IMR-90 (cell line): ENCODE measurements around the gene GNAT3. TPM values are rescaled to one million over a fixed set of nuclear protein-coding genes. Genes with fewer than 3 reads are reported as not detected.

Experiments
- ATAC-seq: fragments of 200-7000 bp; cut with Tn5 transposase; 2 replicates; pipeline ENCODE4 v1.9.1; 2020; ENCODE audit warnings: low read depth, mild to moderate bottlenecking, moderate library complexity
- BruUV-seq: library from RNA; stranded (reverse); fragments of 400-500 nt; replicated peaks from 2 replicates; lab custom pipeline; 2021; lab: Mats Ljungman, UMichigan
- CTCF ChIA-PET: fragments of 300-600 bp; formaldehyde crosslinking; extraction: SDS; loops from one replicate; lab custom pipeline; 2021; ENCODE audit warnings: antibody characterized with exemption; lab: Yijun Ruan, JAX
- POLR2A ChIA-PET: fragments of 300-600 bp; sonication (Branson Sonifier 250); formaldehyde crosslinking; loops from one replicate; lab custom pipeline; 2022; ENCODE audit warnings: antibody characterized with exemption; ENCODE audit not compliant: unreplicated experiment; lab: Charles Lee
- DNase-seq: peaks from one replicate; pipeline ENCODE4 v3.0.0; 2013
- H2AFZ ChIP-seq: replicated peaks from 2 replicates; pipeline ENCODE3; 2013; ENCODE audit warnings: low read length, mild to moderate bottlenecking; ENCODE audit not compliant: poor library complexity
- H2AK5ac ChIP-seq: 2 replicates; pipeline ENCODE4 v1.6.1; 2013; ENCODE audit warnings: low read depth, low read length, inconsistent platforms
- H2AK9ac ChIP-seq: replicated peaks from 2 replicates; pipeline ENCODE3; 2013; ENCODE audit warnings: mild to moderate bottlenecking, low read depth, low read length, moderate library complexity; ENCODE audit not compliant: poor library complexity
- H2BK120ac ChIP-seq: 2 replicates; pipeline ENCODE4 v1.6.1; 2013; ENCODE audit warnings: low read depth, low read length, inconsistent platforms
- H2BK15ac ChIP-seq: 3 replicates; pipeline ENCODE4 v1.6.1; 2013; ENCODE audit warnings: low read depth, low read length, inconsistent platforms
- H2BK20ac ChIP-seq: 2 replicates; pipeline ENCODE4 v1.6.1; 2013; ENCODE audit warnings: low read depth, mild to moderate bottlenecking, inconsistent platforms, low read length, moderate library complexity
- H2BK5ac ChIP-seq: 2 replicates; pipeline ENCODE4 v1.6.1; 2013; ENCODE audit warnings: mild to moderate bottlenecking, low read depth, low read length, inconsistent platforms; ENCODE audit not compliant: poor library complexity, severe bottlenecking
- H3K14ac ChIP-seq: replicated peaks from 2 replicates; pipeline ENCODE4 v1.6.1; 2013; ENCODE audit warnings: low read depth, low read length, inconsistent platforms
- H3K18ac ChIP-seq: 2 replicates; pipeline ENCODE4 v1.6.1; 2013; ENCODE audit warnings: low read depth, low read length, control low read depth
- H3K23ac ChIP-seq: 2 replicates; pipeline ENCODE4 v1.6.1; 2013; ENCODE audit warnings: low read depth, low read length, inconsistent platforms
- H3K27ac ChIP-seq: 2 replicates; pipeline ENCODE4 v1.5.1; 2013; ENCODE audit warnings: mild to moderate bottlenecking, control low read depth, low read length; ENCODE audit not compliant: insufficient read depth
- H3K27me3 ChIP-seq: 2 replicates; pipeline ENCODE4 v1.6.1; 2013; ENCODE audit warnings: low read length; ENCODE audit not compliant: control insufficient read depth, insufficient read depth
- H3K36me3 ChIP-seq: 2 replicates; pipeline ENCODE4 v1.6.1; 2013; ENCODE audit warnings: low read length, mixed read lengths; ENCODE audit not compliant: control insufficient read depth, insufficient read depth
- H3K4ac ChIP-seq: 2 replicates; pipeline ENCODE4 v1.6.1; 2013; ENCODE audit warnings: low read depth, low read length, inconsistent platforms
- H3K4me1 ChIP-seq: 2 replicates; pipeline ENCODE4 v1.6.1; 2013; ENCODE audit warnings: low read length, mixed read lengths; ENCODE audit not compliant: control insufficient read depth, insufficient read depth
- H3K4me2 ChIP-seq: 2 replicates; pipeline ENCODE4 v1.6.1; 2013; ENCODE audit warnings: low read depth, mild to moderate bottlenecking, control low read depth, low read length, moderate library complexity
- H3K4me3 ChIP-seq: 2 replicates; pipeline ENCODE4 v1.5.1; 2013; ENCODE audit warnings: low read depth, mild to moderate bottlenecking, control low read depth, low read length, moderate library complexity; ENCODE audit not compliant: insufficient read depth
- H3K56ac ChIP-seq: 2 replicates; pipeline ENCODE4 v1.6.1; 2013; ENCODE audit warnings: low read length, inconsistent platforms; ENCODE audit not compliant: insufficient read depth; ENCODE audit errors: extremely low read depth
- H3K79me1 ChIP-seq, 2 experiments: 2 replicates each; pipeline ENCODE4 v1.6.1; 2013; ENCODE audit warnings: low read length in 2 of 2, inconsistent platforms in 1 of 2, low read depth in 1 of 2
- H3K9ac ChIP-seq: 2 replicates; pipeline ENCODE4 v1.6.1; 2013; ENCODE audit warnings: low read depth, low read length, control low read depth
- H3K9me1 ChIP-seq: 2 replicates; pipeline ENCODE4 v1.6.1; 2013; ENCODE audit warnings: low read length, inconsistent platforms; ENCODE audit not compliant: insufficient read depth
- H3K9me3 ChIP-seq: 2 replicates; pipeline ENCODE4 v1.6.1; 2013; ENCODE audit warnings: low read length; ENCODE audit not compliant: control insufficient read depth, insufficient read depth
- H4K20me1 ChIP-seq: 2 replicates; pipeline ENCODE4 v1.6.1; 2013; ENCODE audit warnings: low read length, inconsistent platforms; ENCODE audit not compliant: insufficient read depth
- H4K5ac ChIP-seq: 2 replicates; pipeline ENCODE4 v1.6.1; 2013; ENCODE audit warnings: mild to moderate bottlenecking, low read depth, low read length, control low read depth
- H4K8ac ChIP-seq, 2 experiments: 2 replicates each; pipeline ENCODE4 v1.6.1; 2013; ENCODE audit warnings: low read depth in 2 of 2, low read length in 2 of 2, control low read depth in 1 of 2, inconsistent platforms in 1 of 2
- H4K91ac ChIP-seq: 2 replicates; pipeline ENCODE4 v1.6.1; 2013; ENCODE audit warnings: low read depth, low read length, inconsistent platforms; ENCODE audit not compliant: insufficient read depth
- CEBPB ChIP-seq: IDR thresholded peaks from 2 replicates; pipeline ENCODE4 v1.6.1; 2012; ENCODE audit warnings: low read depth, low read length, improper control_type of control experiment
- MAZ ChIP-seq: IDR thresholded peaks from 2 replicates; pipeline ENCODE4 v1.6.1; 2012; ENCODE audit warnings: low read depth, mild to moderate bottlenecking, low read length, improper control_type of control experiment, moderate library complexity, borderline replicate concordance
- SMC3 ChIP-seq: fragments of 150-350 bp; IDR thresholded peaks from 2 replicates; pipeline ENCODE4 v1.6.1; 2016; ENCODE audit warnings: low read depth, mild to moderate bottlenecking, antibody characterized with exemption, low read length, moderate library complexity
- WGBS, 2 experiments: methylation state at CpG; one replicate each; pipeline versions ENCODE4 v1.1.5 to v1.1.7; 2013; ENCODE audit warnings: missing lambda C conversion rate in 2 of 2; ENCODE audit not compliant: insufficient read length in 1 of 2; ENCODE audit errors: extremely low coverage in 2 of 2; 5-methylcytosine and 5-hydroxymethylcytosine counted together
- dilution Hi-C: fragments of 300-500 bp; cut with HindIII; formaldehyde crosslinking; loops from one replicate; pipeline ENCODE4 v1.14.3; 2018; ENCODE audit warnings: low sequenced_read_pairs; ENCODE audit not compliant: unreplicated experiment
- in situ Hi-C: fragments of 300-500 bp; cut with MboI; formaldehyde crosslinking; loops from 3 replicates; pipeline ENCODE4 v1.14.3; 2019; ENCODE audit warnings: low sequenced_read_pairs, inconsistent platforms, mixed read lengths
- intact Hi-C: fragments of 100-400 bp; cut with micrococcal nuclease; formaldehyde crosslinking; loops from 2 replicates; pipeline ENCODE4 v1.10.0; 2022
- polyA plus RNA-seq, 3 experiments: library from polyadenylated mRNA; depleted of rRNA; stranded (reverse); fragments of >200 nt; gene quantifications; 2 replicates each; pipeline ENCODE4 v1.2.3, GENCODE V29; 2012; ENCODE audit warnings: low replicate concordance in 1 of 3
- total RNA-seq: library from RNA; depleted of rRNA; stranded (reverse); fragments of >200 nt; gene quantifications from 2 replicates; pipeline ENCODE4 v1.2.3, GENCODE V29; 2012

GNAT3 gene
- total and polyA plus RNA-seq, 2 of the 4 experiments (the other 2 are of a cell fraction), result not detected

GRCh38 chr7:80533287-80533686, 21.4 kb upstream of the GNAT3 start:
- POLR2A ChIA-PET, result no interaction called here

More at GRCh38 chr7:80533287-80533686, 21.4 kb upstream of the GNAT3 start:
- H2AK5ac ChIP-seq, result peak overlapping the region; percentile 61; the same call in 1 of the 2 replicates
- no peak overlapping the region for H2AK9ac ChIP-seq
- no peak overlapping the region for H3K27ac ChIP-seq
- no peaks in the 10 kb centered on the region for H3K27me3 ChIP-seq
- H3K14ac ChIP-seq, result peak overlapping the region; percentile 86
- H4K5ac ChIP-seq, result peak overlapping the region; percentile 77; the same call in 1 of the 2 replicates
- H2BK20ac ChIP-seq, result peak overlapping the region; percentile 82
- BruUV-seq, result no TSS peak
- no peak overlapping the region for H3K56ac ChIP-seq
- peak overlapping the region; percentile 55 for H2BK5ac ChIP-seq
- ATAC-seq (no peak), DNase-seq (peak; percentile 44)
- peak overlapping the region; percentile 60 for H3K4ac ChIP-seq
- WGBS, 2 experiments, result 80% methylated on average over 1 of the region's 1 CpG; no CpG with 5 or more reads in 1 of the 2 experiments
- no peak overlapping the region for H3K9ac ChIP-seq
- H4K8ac ChIP-seq, result no peak overlapping the region; a peak in 1 of 4 replicates
- H3K18ac ChIP-seq, result peak overlapping the region; percentile 91; the same call in 1 of the 2 replicates
- H3K4me2 ChIP-seq, result 0 out of 2 replicates have a peak overlapping the region, but pooled peaks have one; percentile 13
- CTCF ChIA-PET, result no interaction called here
- intact Hi-C loops, result no loop called here
- H2BK15ac ChIP-seq, result peak overlapping the region; percentile 20; the same call in 1 of the 3 replicates
- H3K9me3 ChIP-seq, result no peaks in the 10 kb centered on the region
- peak overlapping the region; percentile 61 for H2AFZ ChIP-seq
- H3K23ac ChIP-seq, result no peak overlapping the region
- peaks cover 4% of the 10 kb centered on the region; the same call in 1 of the 2 replicates for H3K4me1 ChIP-seq
- TF ChIP-seq SMC3 (no peak), CEBPB (peak; percentile 66; the same call in 1 of the 2 replicates), MAZ (no peak)
- no peaks in the 10 kb centered on the region for H4K20me1 ChIP-seq
- no peaks in the 10 kb centered on the region for H3K79me1 ChIP-seq
- H3K36me3 ChIP-seq, result no peaks in the 10 kb centered on the region
- in situ Hi-C loops, result no loop called here
- H2BK120ac ChIP-seq, result peak overlapping the region; percentile 74; the same call in 1 of the 2 replicates
- no peak overlapping the region for H3K4me3 ChIP-seq
- no peak overlapping the region for H4K91ac ChIP-seq
- dilution Hi-C loops, result no loop called here
- H3K9me1 ChIP-seq, result peaks cover 2% of the 10 kb centered on the region; the same call in 1 of the 2 replicates
